HL-60 (cell line): ENCODE measurements around the gene NRCAM.

Experiments used
- GABPA ChIP-seq: IDR thresholded peaks from 2 replicates; pipeline ENCODE4 v1.6.1; 2012; ENCODE audit warnings: low read depth
- POLR2AphosphoS5 ChIP-seq: IDR thresholded peaks from 2 replicates; pipeline ENCODE4 v1.6.1; 2012; ENCODE audit warnings: low read depth
- REST ChIP-seq: IDR thresholded peaks from 2 replicates; pipeline ENCODE4 v1.6.1; 2012; ENCODE audit warnings: low read depth; ENCODE audit not compliant: insufficient replicate concordance
- TF ChIP-seq, protein P1 (sequence below): IDR thresholded peaks from one replicate; pipeline ENCODE4 v1.5.1; 2011; ENCODE audit warnings: low read length, control low read depth, inconsistent platforms; ENCODE audit not compliant: insufficient read depth

- TF ChIP-seq, protein P1, sequence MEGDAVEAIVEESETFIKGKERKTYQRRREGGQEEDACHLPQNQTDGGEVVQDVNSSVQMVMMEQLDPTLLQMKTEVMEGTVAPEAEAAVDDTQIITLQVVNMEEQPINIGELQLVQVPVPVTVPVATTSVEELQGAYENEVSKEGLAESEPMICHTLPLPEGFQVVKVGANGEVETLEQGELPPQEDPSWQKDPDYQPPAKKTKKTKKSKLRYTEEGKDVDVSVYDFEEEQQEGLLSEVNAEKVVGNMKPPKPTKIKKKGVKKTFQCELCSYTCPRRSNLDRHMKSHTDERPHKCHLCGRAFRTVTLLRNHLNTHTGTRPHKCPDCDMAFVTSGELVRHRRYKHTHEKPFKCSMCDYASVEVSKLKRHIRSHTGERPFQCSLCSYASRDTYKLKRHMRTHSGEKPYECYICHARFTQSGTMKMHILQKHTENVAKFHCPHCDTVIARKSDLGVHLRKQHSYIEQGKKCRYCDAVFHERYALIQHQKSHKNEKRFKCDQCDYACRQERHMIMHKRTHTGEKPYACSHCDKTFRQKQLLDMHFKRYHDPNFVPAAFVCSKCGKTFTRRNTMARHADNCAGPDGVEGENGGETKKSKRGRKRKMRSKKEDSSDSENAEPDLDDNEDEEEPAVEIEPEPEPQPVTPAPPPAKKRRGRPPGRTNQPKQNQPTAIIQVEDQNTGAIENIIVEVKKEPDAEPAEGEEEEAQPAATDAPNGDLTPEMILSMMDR, result no peak
- TF ChIP-seq GABPA (no peak), REST (no peak), POLR2AphosphoS5 (no peak)
Observed at GRCh38 chr7:108321359-108321758, 134.9 kb downstream of the NRCAM start.
